ENCODE data around the gene RUBCN.
A peak's percentile ranks its signal among the peaks of the same experiment; 100 is the strongest.

The RUBCN gene

GRCh38 chr3:197736491-197737318, at the start of gene RUBCN:
Gene RUBCN (minus strand): TSS chr3:197736904. CDS start chr3:197736719, 185 bp downstream.
- H3K9ac ChIP-seq (ENCODE audit: low read depth, low read length): peak within 1 kb of the TSS; percentile 61
- TF ChIP-seq EZH2 (IDR thresholded peaks at IDR 0.05; ENCODE audit: borderline replicate concordance, low read depth, low read length, severe bottlenecking) (no peak), CTCF (IDR thresholded peaks at IDR 0.05; ENCODE audit: borderline replicate concordance, extremely low read depth, low read length, poor library complexity, severe bottlenecking) (no peak)
- no peaks in the 10 kb centered on the region for H4K20me1 ChIP-seq (ENCODE audit: insufficient read depth, low read length)
- H3K27me3 ChIP-seq (ENCODE audit: insufficient read depth, low read length, poor library complexity): no peaks in the 10 kb centered on the region
- H3K36me3 ChIP-seq (ENCODE audit: insufficient read depth, low read length): no peaks in the 10 kb centered on the region
- peak within 1 kb of the TSS; percentile 74 for H3K27ac ChIP-seq (ENCODE audit: low read length)
- peak within 1 kb of the TSS; percentile 92 for H3K4me2 ChIP-seq (ENCODE audit: insufficient read depth, low read length)
- peak; percentile 97 for DNase-seq
- peak within 1 kb of the TSS; percentile 91 for H2AFZ ChIP-seq (ENCODE audit: low read depth, low read length)
- H3K4me1 ChIP-seq (ENCODE audit: insufficient read depth, low read length): peaks cover 28% of the 10 kb centered on the region
- H3K9me3 ChIP-seq (ENCODE audit: insufficient read depth, low read length, severe bottlenecking): no peaks in the 10 kb centered on the region
- peak; percentile 96 for ATAC-seq (ENCODE audit: insufficient read depth, low read depth)
- peak within 1 kb of the TSS; percentile 66 to 90 for H3K4me3 ChIP-seq (ENCODE audit: low read depth in 1 of 2, low read length in 2 of 2)
- H3K79me2 ChIP-seq (ENCODE audit: insufficient read depth, low read length): peaks cover 34% of the 10 kb centered on the region

- ATAC-seq (ENCODE audit: insufficient read depth, low read depth) (no peak), DNase-seq (no peak)
- no peaks in the 10 kb centered on the region for H3K4me1 ChIP-seq (ENCODE audit: insufficient read depth, low read length)
- H3K36me3 ChIP-seq (ENCODE audit: insufficient read depth, low read length): peaks cover 18% of the 10 kb centered on the region
- no peaks in the 10 kb centered on the region for H3K79me2 ChIP-seq (ENCODE audit: insufficient read depth, low read length)
- no peak overlapping the region for H3K4me2 ChIP-seq (ENCODE audit: insufficient read depth, low read length)
- H3K27ac ChIP-seq (ENCODE audit: low read length): no peak overlapping the region
- H4K20me1 ChIP-seq (ENCODE audit: insufficient read depth, low read length): no peaks in the 10 kb centered on the region
- H3K9me3 ChIP-seq (ENCODE audit: insufficient read depth, low read length, severe bottlenecking): no peaks in the 10 kb centered on the region
- no peak overlapping the region for H3K4me3 ChIP-seq (ENCODE audit: low read depth in 1 of 2, low read length in 2 of 2)
- TF ChIP-seq EZH2 (IDR thresholded peaks at IDR 0.05; ENCODE audit: borderline replicate concordance, low read depth, low read length, severe bottlenecking) (no peak), CTCF (IDR thresholded peaks at IDR 0.05; ENCODE audit: borderline replicate concordance, extremely low read depth, low read length, poor library complexity, severe bottlenecking) (no peak)
- H2AFZ ChIP-seq (ENCODE audit: low read depth, low read length): no peak overlapping the region
- no peaks in the 10 kb centered on the region for H3K27me3 ChIP-seq (ENCODE audit: insufficient read depth, low read length, poor library complexity)
- H3K9ac ChIP-seq (ENCODE audit: low read depth, low read length): no peak overlapping the region
Measured at GRCh38 chr3:197784019-197784585, 47.4 kb upstream of the RUBCN start.

GRCh38 chr3:197782230-197782629, 45.5 kb upstream of the RUBCN start:
- Histone ChIP-seq H3K4me2 (ENCODE audit: insufficient read depth, low read length) (no peak overlapping the region), H3K27ac (ENCODE audit: low read length) (no peak overlapping the region), H3K36me3 (ENCODE audit: insufficient read depth, low read length) (peaks cover 36% of the 10 kb centered on the region), H3K9ac (ENCODE audit: low read depth, low read length) (no peak overlapping the region), H2AFZ (ENCODE audit: low read depth, low read length) (no peak overlapping the region), H3K9me3 (ENCODE audit: insufficient read depth, low read length, severe bottlenecking) (no peaks in the 10 kb centered on the region), H4K20me1 (ENCODE audit: insufficient read depth, low read length) (no peaks in the 10 kb centered on the region), H3K27me3 (ENCODE audit: insufficient read depth, low read length, poor library complexity) (no peaks in the 10 kb centered on the region), H3K4me1 (ENCODE audit: insufficient read depth, low read length) (no peaks in the 10 kb centered on the region), H3K4me3 (ENCODE audit: low read depth in 1 of 2, low read length in 2 of 2) (no peak overlapping the region), H3K79me2 (ENCODE audit: insufficient read depth, low read length) (no peaks in the 10 kb centered on the region)
- no peak for TF ChIP-seq EZH2 (IDR thresholded peaks at IDR 0.05; ENCODE audit: borderline replicate concordance, low read depth, low read length, severe bottlenecking)
- ATAC-seq (ENCODE audit: insufficient read depth, low read depth) (no peak), DNase-seq (no peak)

GRCh38 chr3:197775317-197775716, 38.6 kb upstream of the RUBCN start:
- ATAC-seq (ENCODE audit: insufficient read depth, low read depth): no peak
- H3K27me3 ChIP-seq (ENCODE audit: insufficient read depth, low read length, poor library complexity): no peaks in the 10 kb centered on the region
- peaks cover 76% of the 10 kb centered on the region for H3K36me3 ChIP-seq (ENCODE audit: insufficient read depth, low read length)
- no peak overlapping the region for H2AFZ ChIP-seq (ENCODE audit: low read depth, low read length)
- TF ChIP-seq EZH2 (IDR thresholded peaks at IDR 0.05; ENCODE audit: borderline replicate concordance, low read depth, low read length, severe bottlenecking): no peak
- no peak for TF ChIP-seq CTCF (IDR thresholded peaks at IDR 0.05; ENCODE audit: borderline replicate concordance, extremely low read depth, low read length, poor library complexity, severe bottlenecking)
- no peak overlapping the region for H3K4me2 ChIP-seq (ENCODE audit: insufficient read depth, low read length)
- H3K79me2 ChIP-seq (ENCODE audit: insufficient read depth, low read length): no peaks in the 10 kb centered on the region
- H3K27ac ChIP-seq (ENCODE audit: low read length): no peak overlapping the region
- no peaks in the 10 kb centered on the region for H4K20me1 ChIP-seq (ENCODE audit: insufficient read depth, low read length)
- H3K4me3 ChIP-seq (ENCODE audit: low read depth in 1 of 2, low read length in 2 of 2): no peak overlapping the region
- DNase-seq: no peak
- H3K9me3 ChIP-seq (ENCODE audit: insufficient read depth, low read length, severe bottlenecking): no peaks in the 10 kb centered on the region
- no peak overlapping the region for H3K9ac ChIP-seq (ENCODE audit: low read depth, low read length)
- H3K4me1 ChIP-seq (ENCODE audit: insufficient read depth, low read length): no peaks in the 10 kb centered on the region

All from DND-41 (cell line).